Stimulated activated CD8-positive, alpha-beta memory T cell treated with anti-CD3 and anti-CD28 coated beads, Interleukin-4, amount 100 ng/mL, for 24 hours (primary cell): ENCODE measurements around the gene TPD52L2.

ENCODE experiments used
- DNase-seq: peaks from one replicate; pipeline ENCODE4 v3.0.0-alpha.2; 2020; ENCODE audit warnings: low read depth

The TPD52L2 gene

GRCh38 chr20:63864978-63865640 is at the start of gene TPD52L2:
TSS of gene TPD52L2 (plus strand) at chr20:63865270. CDS start at chr20:63865366, 96 bp downstream.
- DNase-seq, result peak; percentile 95

GRCh38 chr20:63815615-63816253 is 49.3 kb upstream of the TPD52L2 start:
- DNase-seq, result no peak

- DNase-seq, result no peak
Measured at GRCh38 chr20:63819224-63819921, 45.7 kb upstream of the TPD52L2 start.

- no peak for DNase-seq
Measured at GRCh38 chr20:63821811-63822210, 43.3 kb upstream of the TPD52L2 start.

- DNase-seq, result no peak
Measured at GRCh38 chr20:63822276-63822696, 42.8 kb upstream of the TPD52L2 start.

GRCh38 chr20:63823691-63824311 is 41.3 kb upstream of the TPD52L2 start:
- no peak for DNase-seq

- DNase-seq, result no peak
Measured at GRCh38 chr20:63825331-63826118, 39.5 kb upstream of the TPD52L2 start.

- no peak for DNase-seq
Measured at GRCh38 chr20:63826753-63827152, 38.3 kb upstream of the TPD52L2 start.

- DNase-seq, result no peak
Measured at GRCh38 chr20:63828124-63828523, 36.9 kb upstream of the TPD52L2 start.

- DNase-seq, result no peak
Measured at GRCh38 chr20:63828545-63828944, 36.5 kb upstream of the TPD52L2 start.

GRCh38 chr20:63828951-63829350 is 36.1 kb upstream of the TPD52L2 start:
- no peak for DNase-seq

- DNase-seq, result no peak
Measured at GRCh38 chr20:63829603-63829944, 35.5 kb upstream of the TPD52L2 start.

GRCh38 chr20:63829945-63830835 is 34.9 kb upstream of the TPD52L2 start:
- DNase-seq, result no peak

GRCh38 chr20:63830841-63831588 is 34.1 kb upstream of the TPD52L2 start, which contains the start of gene ZBTB46:
TSS of gene ZBTB46 (minus strand) at chr20:63831264. CDS start at chr20:63790757, 40,507 bp downstream.
- no peak for DNase-seq

- DNase-seq, result no peak
Measured at GRCh38 chr20:63831646-63831992, 33.5 kb upstream of the TPD52L2 start.

- DNase-seq, result no peak
Measured at GRCh38 chr20:63831993-63832686, 32.9 kb upstream of the TPD52L2 start.

- DNase-seq, result no peak
Measured at GRCh38 chr20:63833776-63834490, 31.1 kb upstream of the TPD52L2 start.

- DNase-seq, result no peak
Measured at GRCh38 chr20:63834491-63834880, 30.6 kb upstream of the TPD52L2 start.
